Retinal pigment epithelial cell (primary cell): ENCODE results near the gene AOPEP.

Experiments used
- DNase-seq: peaks from one replicate; pipeline ENCODE4 v3.0.0-alpha.2; 2010; ENCODE audit warnings: low read depth
- H3K4me3 ChIP-seq: 2 replicates; pipeline ENCODE4 v1.5.1; 2011; ENCODE audit warnings: mild to moderate bottlenecking, low read length, control low read depth, moderate library complexity
- TF ChIP-seq, protein P1 (sequence below): conservative IDR thresholded peaks from 2 replicates; pipeline ENCODE4 v1.5.1; 2011; ENCODE audit warnings: low read depth, low read length, control low read depth, inconsistent platforms

The AOPEP gene

DNA sequence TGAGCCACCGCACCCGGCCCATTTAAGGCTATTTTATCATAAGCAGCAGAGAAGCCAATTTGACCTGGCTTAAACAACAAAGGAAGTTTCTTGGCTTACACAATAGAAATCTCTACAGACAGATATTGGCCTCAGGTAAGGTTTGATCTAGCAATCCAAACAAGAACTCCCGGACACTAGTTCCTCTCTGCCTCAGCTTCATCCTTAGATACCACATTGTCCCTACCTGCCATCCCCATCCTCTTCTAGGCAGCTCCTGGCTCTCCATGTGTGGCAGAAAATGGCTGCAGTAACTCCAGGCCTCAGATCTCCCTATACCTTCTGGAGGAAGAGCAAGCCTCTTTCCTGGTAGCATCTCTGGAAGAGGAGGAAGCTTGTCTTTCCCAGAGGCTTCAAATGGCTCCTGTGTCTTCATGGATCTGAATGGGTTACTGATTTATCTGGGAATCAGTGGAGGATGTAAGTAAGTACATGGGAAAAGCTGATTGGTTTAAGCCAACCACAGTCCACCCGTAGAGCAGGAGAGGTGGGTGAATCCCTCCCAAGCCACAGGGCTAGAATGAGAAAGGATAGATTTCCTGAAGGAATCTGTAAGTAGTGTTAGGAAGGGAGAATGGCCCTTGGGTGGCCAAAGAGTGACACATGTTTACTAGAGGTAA lies 26.7 kb upstream of the AOPEP start:
- DNase-seq: no peak
- no peak overlapping the region for H3K4me3 ChIP-seq
- TF ChIP-seq, protein P1, sequence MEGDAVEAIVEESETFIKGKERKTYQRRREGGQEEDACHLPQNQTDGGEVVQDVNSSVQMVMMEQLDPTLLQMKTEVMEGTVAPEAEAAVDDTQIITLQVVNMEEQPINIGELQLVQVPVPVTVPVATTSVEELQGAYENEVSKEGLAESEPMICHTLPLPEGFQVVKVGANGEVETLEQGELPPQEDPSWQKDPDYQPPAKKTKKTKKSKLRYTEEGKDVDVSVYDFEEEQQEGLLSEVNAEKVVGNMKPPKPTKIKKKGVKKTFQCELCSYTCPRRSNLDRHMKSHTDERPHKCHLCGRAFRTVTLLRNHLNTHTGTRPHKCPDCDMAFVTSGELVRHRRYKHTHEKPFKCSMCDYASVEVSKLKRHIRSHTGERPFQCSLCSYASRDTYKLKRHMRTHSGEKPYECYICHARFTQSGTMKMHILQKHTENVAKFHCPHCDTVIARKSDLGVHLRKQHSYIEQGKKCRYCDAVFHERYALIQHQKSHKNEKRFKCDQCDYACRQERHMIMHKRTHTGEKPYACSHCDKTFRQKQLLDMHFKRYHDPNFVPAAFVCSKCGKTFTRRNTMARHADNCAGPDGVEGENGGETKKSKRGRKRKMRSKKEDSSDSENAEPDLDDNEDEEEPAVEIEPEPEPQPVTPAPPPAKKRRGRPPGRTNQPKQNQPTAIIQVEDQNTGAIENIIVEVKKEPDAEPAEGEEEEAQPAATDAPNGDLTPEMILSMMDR: no peak

DNA sequence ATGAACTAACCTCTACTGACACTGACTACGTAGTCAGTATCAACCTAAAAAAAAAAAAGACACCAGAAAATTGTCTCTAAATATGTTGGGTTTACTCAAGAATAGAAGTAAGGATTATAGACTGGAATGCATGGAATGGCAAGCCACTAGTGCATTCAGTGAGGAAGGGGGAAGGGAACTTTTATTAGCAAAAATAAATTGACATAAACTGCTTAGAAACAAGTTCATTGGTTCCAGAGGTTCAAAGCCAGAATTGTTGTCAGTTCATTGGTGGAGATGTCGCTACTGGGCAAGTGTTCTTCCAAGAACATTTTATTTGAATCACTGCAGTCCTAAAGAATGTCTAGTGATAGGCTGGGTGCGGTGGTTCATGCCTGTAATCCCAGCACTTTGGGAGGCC lies 26.1 kb upstream of the AOPEP start:
- DNase-seq: peak; percentile 82
- no peak overlapping the region for H3K4me3 ChIP-seq

DNA sequence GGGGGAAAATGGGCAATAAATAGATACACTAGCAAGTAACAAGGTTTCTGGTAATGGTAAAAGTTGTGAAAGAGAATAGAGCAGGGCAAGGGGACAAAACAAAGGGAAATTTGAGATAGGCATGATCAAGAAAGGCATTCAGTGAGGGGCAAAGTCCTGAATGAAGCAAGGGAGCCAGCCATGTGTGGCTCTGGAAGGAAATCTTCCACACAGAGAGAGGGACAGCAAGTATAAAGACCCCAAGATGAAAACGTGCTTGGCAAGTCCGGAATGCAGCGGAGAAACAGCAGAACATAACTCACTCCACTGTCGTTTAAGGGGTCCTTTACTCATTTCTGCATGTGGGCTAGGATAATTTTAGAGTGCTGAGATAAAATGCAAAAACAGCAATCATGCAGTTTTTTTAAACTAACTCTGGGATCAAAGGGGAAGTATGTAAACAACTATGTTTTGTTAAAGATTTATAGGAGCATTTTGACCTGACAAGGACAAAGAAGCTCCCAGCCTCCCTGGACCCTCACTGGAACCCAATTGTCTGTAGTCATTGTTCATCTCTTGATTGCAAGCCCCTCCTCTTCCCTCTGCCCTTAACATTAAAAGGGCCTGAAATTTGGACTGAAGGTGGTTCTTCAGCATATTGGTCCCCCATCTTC lies 22.9 kb upstream of the AOPEP start:
- TF ChIP-seq, protein P1: no peak
- H3K4me3 ChIP-seq: no peak overlapping the region
- DNase-seq: no peak

More for the DNA sequence above, 26.1 kb upstream of the AOPEP start:
- TF ChIP-seq, protein P1: no peak

DNA sequence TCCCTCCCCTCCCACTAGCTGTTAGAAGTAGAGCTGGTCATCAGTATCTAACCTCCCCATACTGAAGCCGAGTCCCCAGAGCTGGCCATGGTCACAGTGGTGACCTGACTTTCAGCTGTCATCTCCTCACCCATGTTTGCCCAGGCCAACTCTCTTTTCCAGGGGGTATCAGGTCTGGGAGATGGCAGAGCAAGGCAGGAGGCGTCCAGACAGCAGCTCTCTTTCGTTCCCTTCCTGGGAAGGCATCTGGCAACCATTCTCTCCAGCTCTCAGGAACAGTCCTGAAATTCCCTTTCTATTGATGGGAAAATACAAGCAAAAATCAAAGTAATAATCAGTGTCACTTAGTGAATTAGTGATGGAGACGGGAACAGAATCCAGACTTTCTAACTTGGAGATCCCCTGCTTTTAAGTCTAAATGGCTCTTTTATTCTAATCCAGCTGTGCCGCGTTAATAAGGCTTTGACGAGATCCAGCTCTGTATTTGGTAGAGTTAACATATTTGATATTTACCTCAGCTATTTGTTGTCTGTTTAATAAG lies 21.3 kb upstream of the AOPEP start:
- no peak overlapping the region for H3K4me3 ChIP-seq
- TF ChIP-seq, protein P1: no peak
- no peak for DNase-seq

DNA sequence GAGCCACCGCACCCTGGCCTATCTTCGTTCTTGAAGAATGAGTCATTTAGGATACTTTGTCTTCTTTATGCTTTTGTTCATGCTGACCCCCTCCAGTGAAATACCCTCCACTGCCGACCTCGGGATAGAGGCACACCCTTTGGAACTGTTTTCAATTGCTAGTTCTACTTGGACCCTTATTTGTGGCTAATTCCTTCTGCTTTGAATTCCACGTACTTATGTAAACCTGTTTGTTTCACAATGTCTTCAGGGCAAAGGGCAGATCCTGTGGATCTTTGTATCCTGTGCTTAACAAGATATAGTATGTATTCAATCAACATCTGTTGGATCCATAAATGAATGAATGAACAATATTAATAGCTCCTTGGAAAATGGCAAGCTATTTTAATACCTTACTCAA lies 19.6 kb upstream of the AOPEP start:
- no peak for DNase-seq
- TF ChIP-seq, protein P1: no peak
- no peak overlapping the region for H3K4me3 ChIP-seq

DNA sequence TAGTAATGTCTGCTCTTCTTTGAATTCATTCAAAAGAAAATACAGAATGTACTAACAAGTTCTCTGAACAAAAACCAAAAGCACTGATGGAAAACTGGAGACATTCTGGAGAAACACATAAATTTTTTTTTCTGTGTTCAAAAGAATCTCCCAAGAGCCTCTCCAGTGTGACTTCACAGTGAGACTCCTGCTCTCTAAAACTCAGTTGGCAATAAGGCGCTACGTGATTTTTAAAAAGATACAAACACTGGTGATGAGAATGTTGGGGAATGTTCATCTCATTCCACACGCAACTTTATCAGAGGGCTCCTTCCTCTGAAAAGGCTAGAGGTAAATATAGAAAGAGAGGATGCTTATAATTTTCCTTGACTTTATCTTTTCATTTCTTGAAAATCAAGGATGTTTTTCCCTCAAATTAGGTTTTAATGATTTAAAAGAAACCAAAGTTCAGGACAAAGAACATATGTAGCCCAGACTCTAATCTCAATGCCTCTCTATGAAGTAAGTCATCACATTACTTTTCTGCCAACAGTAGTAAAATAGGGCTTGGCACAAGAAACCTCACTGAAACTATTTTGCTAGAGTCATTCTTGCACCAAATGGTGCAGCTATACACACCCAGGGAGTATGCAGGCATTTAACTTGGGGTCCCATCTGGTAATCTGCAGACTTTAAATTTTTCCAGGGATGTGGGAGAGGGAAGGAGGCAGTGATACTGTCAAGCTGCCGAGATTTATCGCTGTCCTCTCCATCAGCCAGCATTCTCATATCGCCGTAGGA lies 12.9 kb upstream of the AOPEP start:
- DNase-seq: no peak
- TF ChIP-seq, protein P1: no peak
- no peak overlapping the region for H3K4me3 ChIP-seq
